Measurements from ENCODE around the gene TEX19.

Gene TEX19

DNA sequence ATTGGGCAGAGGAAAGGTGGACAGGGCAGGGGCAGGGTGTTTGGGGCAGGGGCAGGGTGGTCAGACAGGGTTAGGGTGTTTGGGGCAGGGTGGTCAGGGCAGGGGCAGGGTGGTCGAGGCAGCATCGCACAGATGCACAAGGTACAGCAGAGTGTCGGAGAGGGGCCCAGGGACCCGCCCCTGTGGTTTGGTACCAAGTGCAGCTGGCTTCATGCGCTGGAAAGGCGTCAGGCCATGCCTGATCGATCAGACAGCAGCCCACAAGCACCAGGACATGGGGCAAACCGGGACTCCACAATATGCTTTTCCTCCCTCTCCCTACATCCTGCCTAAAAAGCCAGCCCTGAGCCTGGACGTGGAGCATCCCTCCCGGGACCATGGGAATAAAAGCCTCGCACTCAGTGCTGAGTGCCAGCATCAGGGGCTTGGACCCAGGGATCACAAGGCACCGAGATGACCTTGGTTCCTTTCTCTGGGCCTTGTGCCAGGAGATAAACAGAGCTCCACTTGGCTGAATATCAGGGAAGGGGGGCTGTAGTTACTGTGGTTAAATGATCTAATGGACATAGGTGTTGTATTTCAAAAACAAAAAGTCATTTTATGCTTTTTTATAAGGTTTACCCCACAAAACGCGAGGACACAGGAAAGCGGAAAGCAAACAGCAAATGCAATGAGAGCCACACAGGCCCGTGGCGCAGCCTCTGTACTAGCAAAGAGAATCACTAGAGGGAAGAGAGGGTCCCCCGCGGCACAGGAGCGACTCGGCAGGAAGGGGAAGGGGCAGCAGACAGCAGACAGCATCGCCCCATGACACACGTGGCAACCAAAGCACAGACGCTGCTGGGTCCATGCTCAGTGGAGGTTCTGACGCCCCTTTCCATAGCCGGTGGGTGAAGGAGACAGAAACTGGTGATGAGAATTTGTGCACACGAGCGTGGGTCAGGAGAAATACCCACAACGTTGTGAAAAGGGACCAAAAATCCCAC is 53.8 kb downstream of the TEX19 start:
- no peak for DNase-seq
